K562 (cell line): ENCODE measurements around the gene DNAJB12. TPM values are rescaled to one million over a fixed set of nuclear protein-coding genes. Genes with fewer than 3 reads are reported as not detected.

Experiments used
- CREB3 ChIP-seq: fragments of 450-650 bp; conservative IDR thresholded peaks from 2 replicates; pipeline ENCODE4 v1.6.1; 2016; ENCODE audit warnings: missing genetic modification characterization, low read depth, mild to moderate bottlenecking, missing compliant biosample characterization, moderate library complexity
- CREB5 ChIP-seq: fragments of 250-450 bp; sonication (Bioruptor Pico); IDR thresholded peaks from 2 replicates; pipeline ENCODE4 v1.5.0; 2020; ENCODE audit warnings: mild to moderate bottlenecking
- DACH1 ChIP-seq: fragments of 450-650 bp; IDR thresholded peaks from 2 replicates; pipeline ENCODE4 v1.6.1; 2018; ENCODE audit not compliant: partially characterized antibody
- DDX20 ChIP-seq: fragments of 450-650 bp; IDR thresholded peaks from 2 replicates; pipeline ENCODE4 v1.6.1; 2016; ENCODE audit warnings: missing genetic modification characterization, low read depth, mild to moderate bottlenecking, missing compliant biosample characterization, moderate library complexity
- EP400 ChIP-seq: fragments of 450-650 bp; IDR thresholded peaks from 2 replicates; pipeline ENCODE4 v1.6.1; 2017; ENCODE audit warnings: antibody characterized with exemption, mild to moderate bottlenecking, moderate library complexity
- FOS ChIP-seq: IDR thresholded peaks from 3 replicates; pipeline ENCODE4 v1.6.1; 2011; ENCODE audit not compliant: insufficient read length; ENCODE audit errors: extremely low read depth
- HEY1 ChIP-seq: fragments of 250-450 bp; sonication (Bioruptor Pico); IDR thresholded peaks from 2 replicates; pipeline ENCODE4 v1.5.0; 2020; ENCODE audit warnings: mild to moderate bottlenecking, moderate library complexity, borderline replicate concordance
- HMGN3 ChIP-seq: IDR thresholded peaks from 2 replicates; pipeline ENCODE4 v1.6.1; 2011; ENCODE audit warnings: borderline replicate concordance, low read depth, mild to moderate bottlenecking, mixed read lengths, low read length; ENCODE audit not compliant: insufficient read length; ENCODE audit errors: extremely low read depth
- MYBL2 ChIP-seq, 2 experiments: fragments of 450-650 bp in 1 of 2; sonication (generic) in 1 of 2; formaldehyde crosslinking in 1 of 2; IDR thresholded peaks; 2 replicates each; pipeline versions ENCODE4 v1.6.1 to v1.8.1; 2017 to 2022; ENCODE audit warnings: borderline replicate concordance in 1 of 2, inconsistent platforms in 1 of 2, low read depth in 1 of 2, mild to moderate bottlenecking in 1 of 2, missing genetic modification reagents in 1 of 2, moderate library complexity in 1 of 2
- PCBP2 ChIP-seq: fragments of 200-400 bp; formaldehyde crosslinking; IDR thresholded peaks from 2 replicates; pipeline ENCODE4 v1.6.1; 2018; ENCODE audit warnings: low read length, low read depth, mild to moderate bottlenecking, moderate library complexity; ENCODE audit not compliant: poor library complexity, severe bottlenecking
- PPARD ChIP-seq: fragments of 250-450 bp; sonication (Bioruptor Pico); IDR thresholded peaks from 2 replicates; pipeline ENCODE4 v1.8.0; 2022; ENCODE audit warnings: inconsistent platforms, mild to moderate bottlenecking, moderate library complexity
- PREB ChIP-seq: sonication (generic); formaldehyde crosslinking; IDR thresholded peaks from 2 replicates; pipeline ENCODE4 v1.8.1; 2023; ENCODE audit warnings: mild to moderate bottlenecking, missing genetic modification reagents
- PRMT5 ChIP-seq: sonication (generic); formaldehyde crosslinking; IDR thresholded peaks from 2 replicates; pipeline ENCODE4 v1.5.0; 2020; ENCODE audit warnings: missing genetic modification reagents
- RFX7 ChIP-seq: fragments of 250-450 bp; sonication (Bioruptor Pico); IDR thresholded peaks from 2 replicates; pipeline ENCODE4 v1.5.1; 2021; ENCODE audit warnings: mild to moderate bottlenecking
- SP1 ChIP-seq: sonication (generic); formaldehyde crosslinking; IDR thresholded peaks from 2 replicates; pipeline ENCODE4 v1.8.1; 2022; ENCODE audit warnings: mild to moderate bottlenecking, missing genetic modification reagents
- TCF7 ChIP-seq: sonication (generic); IDR thresholded peaks from 2 replicates; pipeline ENCODE4 v1.6.1; 2016; ENCODE audit warnings: antibody characterized with exemption, borderline replicate concordance
- ZNF253 ChIP-seq: fragments of 250-450 bp; sonication (Bioruptor Pico); conservative IDR thresholded peaks from 2 replicates; pipeline ENCODE4 v1.6.1; 2021; ENCODE audit warnings: mild to moderate bottlenecking
- polyA plus RNA-seq, 8 experiments: library from polyadenylated mRNA; depleted of rRNA in 4 of 8; stranded (reverse) in 5 of 8; unstranded in 3 of 8; fragments of >200 nt; fragmentation: Nextera tagmentation in 2 of 8; fragmentation: Illumina TruSeq in 1 of 8; extraction: Ambion mirVana in 2 of 8; extraction: Trizol in 1 of 8; gene quantifications; 2 replicates each; pipeline versions ENCODE4 v1.2.1 to v1.2.3, GENCODE V29; 2011 to 2014; ENCODE audit warnings: inconsistent platforms in 1 of 8, missing spikeins in 1 of 8
- total RNA-seq, 7 experiments: library from RNA; depleted of rRNA in 6 of 7; stranded (reverse); fragments of >200 nt in 6 of 7; fragmentation: Illumina TruSeq in 2 of 7; extraction: Trizol in 2 of 7; gene quantifications; 2 replicates each; pipeline versions ENCODE4 v1.2.1 to v1.2.3, GENCODE V29; 2011 to 2021; ENCODE audit warnings: low replicate concordance in 1 of 7
- TF ChIP-seq, protein P1 (sequence below): fragments of 200-400 bp; formaldehyde crosslinking; IDR thresholded peaks from 2 replicates; pipeline ENCODE4 v1.6.1; 2017; ENCODE audit warnings: mild to moderate bottlenecking, low read depth, low read length, moderate library complexity
- TF ChIP-seq, protein P2 (sequence below): IDR thresholded peaks from 2 replicates; pipeline ENCODE4 v1.6.1; 2011; ENCODE audit warnings: borderline replicate concordance, low read depth, mild to moderate bottlenecking, moderate library complexity, low read length; ENCODE audit not compliant: insufficient read depth, poor library complexity, severe bottlenecking

DNAJB12 gene
- total and polyA plus RNA-seq, 9 of the 15 experiments (the other 6 are each of a cell fraction or from before 2014, with no cell fraction given) = 3.5 to 31.5 (median 20.3) TPM

- TF ChIP-seq CREB3 (tag) (0 out of 2 replicates have a peak, but pooled peaks have one; percentile 71), DACH1 (no peak), HEY1 (CRISPR knock-in tag) (no peak), CREB5 (CRISPR knock-in tag) (peak; percentile 55; the same call in 1 of the 2 replicates), TCF7 (peak; percentile 58; the same call in 1 of the 2 replicates), PCBP2 (no peak), MYBL2 (IDR thresholded peaks at IDR 0.05; ENCODE audit: low read depth) (no peak), MYBL2 (CRISPR knock-in tag; IDR thresholded peaks at IDR 0.05; ENCODE audit: borderline replicate concordance) (no peak), SP1 (CRISPR knock-in tag) (no peak), PREB (CRISPR knock-in tag) (peak; percentile 80; the same call in 1 of the 2 replicates), ZNF253 (0 out of 2 replicates have a peak, but pooled peaks have one; percentile 25), PRMT5 (CRISPR knock-in tag) (no peak), RFX7 (CRISPR knock-in tag) (0 out of 2 replicates have a peak, but pooled peaks have one; percentile 41), DDX20 (no peak), HMGN3 (no peak), EP400 (peak; percentile 70), FOS (no peak), PPARD (CRISPR knock-in tag) (no peak)
- TF ChIP-seq, protein P1, sequence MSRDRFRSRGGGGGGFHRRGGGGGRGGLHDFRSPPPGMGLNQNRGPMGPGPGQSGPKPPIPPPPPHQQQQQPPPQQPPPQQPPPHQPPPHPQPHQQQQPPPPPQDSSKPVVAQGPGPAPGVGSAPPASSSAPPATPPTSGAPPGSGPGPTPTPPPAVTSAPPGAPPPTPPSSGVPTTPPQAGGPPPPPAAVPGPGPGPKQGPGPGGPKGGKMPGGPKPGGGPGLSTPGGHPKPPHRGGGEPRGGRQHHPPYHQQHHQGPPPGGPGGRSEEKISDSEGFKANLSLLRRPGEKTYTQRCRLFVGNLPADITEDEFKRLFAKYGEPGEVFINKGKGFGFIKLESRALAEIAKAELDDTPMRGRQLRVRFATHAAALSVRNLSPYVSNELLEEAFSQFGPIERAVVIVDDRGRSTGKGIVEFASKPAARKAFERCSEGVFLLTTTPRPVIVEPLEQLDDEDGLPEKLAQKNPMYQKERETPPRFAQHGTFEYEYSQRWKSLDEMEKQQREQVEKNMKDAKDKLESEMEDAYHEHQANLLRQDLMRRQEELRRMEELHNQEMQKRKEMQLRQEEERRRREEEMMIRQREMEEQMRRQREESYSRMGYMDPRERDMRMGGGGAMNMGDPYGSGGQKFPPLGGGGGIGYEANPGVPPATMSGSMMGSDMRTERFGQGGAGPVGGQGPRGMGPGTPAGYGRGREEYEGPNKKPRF = no peak
- TF ChIP-seq, protein P2, sequence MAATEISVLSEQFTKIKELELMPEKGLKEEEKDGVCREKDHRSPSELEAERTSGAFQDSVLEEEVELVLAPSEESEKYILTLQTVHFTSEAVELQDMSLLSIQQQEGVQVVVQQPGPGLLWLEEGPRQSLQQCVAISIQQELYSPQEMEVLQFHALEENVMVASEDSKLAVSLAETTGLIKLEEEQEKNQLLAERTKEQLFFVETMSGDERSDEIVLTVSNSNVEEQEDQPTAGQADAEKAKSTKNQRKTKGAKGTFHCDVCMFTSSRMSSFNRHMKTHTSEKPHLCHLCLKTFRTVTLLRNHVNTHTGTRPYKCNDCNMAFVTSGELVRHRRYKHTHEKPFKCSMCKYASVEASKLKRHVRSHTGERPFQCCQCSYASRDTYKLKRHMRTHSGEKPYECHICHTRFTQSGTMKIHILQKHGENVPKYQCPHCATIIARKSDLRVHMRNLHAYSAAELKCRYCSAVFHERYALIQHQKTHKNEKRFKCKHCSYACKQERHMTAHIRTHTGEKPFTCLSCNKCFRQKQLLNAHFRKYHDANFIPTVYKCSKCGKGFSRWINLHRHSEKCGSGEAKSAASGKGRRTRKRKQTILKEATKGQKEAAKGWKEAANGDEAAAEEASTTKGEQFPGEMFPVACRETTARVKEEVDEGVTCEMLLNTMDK = no peak
Measured at GRCh38 chr10:72297281-72297804, 57.4 kb downstream of the DNAJB12 start (continued).
